ENCODE results near the gene RPL13. TPM values are rescaled to one million over a fixed set of nuclear protein-coding genes. Genes with fewer than 3 reads are reported as not detected.

RPL13 gene
- total and polyA plus RNA-seq, 12 donors, result 786 to 7,398 (median 999) TPM

DNA sequence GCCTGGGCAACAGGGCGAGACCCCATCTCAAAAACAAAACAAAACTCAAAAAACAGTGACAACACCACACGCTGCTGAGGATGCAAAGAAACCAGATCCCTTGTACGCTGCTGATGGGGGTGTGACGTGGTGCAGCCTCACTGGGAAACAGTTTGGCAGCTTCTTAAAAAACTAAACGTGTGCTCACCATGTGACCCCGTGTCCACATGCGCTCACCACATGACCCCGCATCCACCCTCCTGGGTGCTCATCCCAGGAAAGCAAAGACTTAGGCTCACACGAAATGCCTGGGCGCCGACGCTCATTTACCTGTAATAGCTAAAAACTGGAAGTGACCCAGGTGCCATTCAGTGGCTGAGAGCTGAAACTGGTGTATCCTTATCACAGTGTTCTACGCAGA, 19.9 kb upstream of the RPL13 start:
- H3K4me1 ChIP-seq, result peaks cover 0 to 15% (median under 1%) of the 10 kb centered on the region in 9 donors
- H3K36me3 ChIP-seq, result peaks cover 0 to 78% (median 15%) of the 10 kb centered on the region in 9 donors
- no peak for DNase-seq
- intact Hi-C loops (cut with DNase I), result no loop called here
- ATAC-seq, result peak in 7 of 8 donors; percentile 53 to 78 (median 72)
- TF ChIP-seq, protein P1, sequence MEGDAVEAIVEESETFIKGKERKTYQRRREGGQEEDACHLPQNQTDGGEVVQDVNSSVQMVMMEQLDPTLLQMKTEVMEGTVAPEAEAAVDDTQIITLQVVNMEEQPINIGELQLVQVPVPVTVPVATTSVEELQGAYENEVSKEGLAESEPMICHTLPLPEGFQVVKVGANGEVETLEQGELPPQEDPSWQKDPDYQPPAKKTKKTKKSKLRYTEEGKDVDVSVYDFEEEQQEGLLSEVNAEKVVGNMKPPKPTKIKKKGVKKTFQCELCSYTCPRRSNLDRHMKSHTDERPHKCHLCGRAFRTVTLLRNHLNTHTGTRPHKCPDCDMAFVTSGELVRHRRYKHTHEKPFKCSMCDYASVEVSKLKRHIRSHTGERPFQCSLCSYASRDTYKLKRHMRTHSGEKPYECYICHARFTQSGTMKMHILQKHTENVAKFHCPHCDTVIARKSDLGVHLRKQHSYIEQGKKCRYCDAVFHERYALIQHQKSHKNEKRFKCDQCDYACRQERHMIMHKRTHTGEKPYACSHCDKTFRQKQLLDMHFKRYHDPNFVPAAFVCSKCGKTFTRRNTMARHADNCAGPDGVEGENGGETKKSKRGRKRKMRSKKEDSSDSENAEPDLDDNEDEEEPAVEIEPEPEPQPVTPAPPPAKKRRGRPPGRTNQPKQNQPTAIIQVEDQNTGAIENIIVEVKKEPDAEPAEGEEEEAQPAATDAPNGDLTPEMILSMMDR (IDR thresholded peaks at IDR 0.05), result no peak
- no peaks in the 10 kb centered on the region for H3K9me3 ChIP-seq
- H3K4me3 ChIP-seq, result no peak overlapping the region
- WGBS, 2 donors, result 61 to 65% methylated on average over 13 of the region's 13 CpGs
- no peaks in the 10 kb centered on the region for H3K27me3 ChIP-seq
- peak overlapping the region in 6 of 10 donors; percentile 25 to 74 (median 42) for H3K27ac ChIP-seq

DNA sequence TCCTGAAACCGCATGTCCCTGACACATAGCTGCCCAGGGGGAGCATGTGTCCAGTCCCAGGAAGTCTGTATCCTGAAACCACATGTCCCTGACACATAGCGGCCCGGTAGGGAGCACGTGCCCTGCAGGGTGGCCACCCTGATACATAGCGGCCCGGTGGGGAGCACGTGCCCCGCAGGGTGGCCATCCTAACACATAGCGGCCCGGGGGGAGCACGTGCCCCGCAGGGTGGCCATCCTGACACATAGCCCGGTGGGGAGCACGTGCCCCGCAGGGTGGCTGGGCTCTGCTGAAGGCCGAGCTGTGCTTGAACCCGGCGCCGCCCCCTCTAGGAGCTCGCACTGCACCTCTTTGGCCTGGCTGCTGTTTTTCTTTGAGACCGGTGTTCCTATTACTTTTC, 18.7 kb upstream of the RPL13 start:
- intact Hi-C loops (cut with DNase I), result no loop called here
- DNase-seq (no peak), ATAC-seq (peak in 4 of 8 donors; percentile 3 to 39 (median 22))
- Histone ChIP-seq H3K27me3 (no peaks in the 10 kb centered on the region), H3K36me3 (peaks cover 0 to 86% (median 16%) of the 10 kb centered on the region in 9 donors), H3K27ac (peak overlapping the region in 4 of 10 donors; percentile 50 to 83 (median 63)), H3K4me3 (no peak overlapping the region), H3K9me3 (no peaks in the 10 kb centered on the region), H3K4me1 (peaks cover 0 to 15% (median 0%) of the 10 kb centered on the region in 9 donors)
- TF ChIP-seq, protein P1 (IDR thresholded peaks at IDR 0.05), result no peak
- 90 to 93% methylated on average over 20 to 21 of the region's 21 CpGs for WGBS, 2 donors

DNA sequence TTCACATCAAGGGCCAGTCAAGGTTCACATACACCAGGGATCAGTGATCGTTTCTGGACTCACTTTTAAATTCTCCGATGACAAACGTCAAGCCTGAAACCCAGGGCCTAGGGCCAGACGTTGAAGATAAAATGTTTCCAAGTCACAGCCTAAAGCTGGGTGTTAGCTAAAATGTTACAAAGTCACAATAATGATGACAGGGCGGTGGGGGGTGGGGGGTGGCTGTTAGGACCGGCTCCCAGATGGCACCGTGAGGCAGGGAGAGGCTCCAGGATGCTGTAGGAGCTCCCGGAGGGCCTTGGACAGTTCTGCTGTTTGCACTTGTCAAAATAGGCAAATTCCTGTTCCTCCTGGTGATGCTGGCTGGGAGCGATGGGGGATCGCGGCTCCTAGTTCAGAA, 16.4 kb upstream of the RPL13 start:
- WGBS, 2 donors, result 90 to 92% methylated on average over 11 of the region's 11 CpGs
- H3K4me1 ChIP-seq, result peaks cover 0 to 15% (median 0%) of the 10 kb centered on the region in 9 donors
- intact Hi-C loops (cut with DNase I), result no loop called here
- no peak overlapping the region for H3K27ac ChIP-seq
- TF ChIP-seq, protein P1 (IDR thresholded peaks at IDR 0.05), result no peak
- no peaks in the 10 kb centered on the region for H3K27me3 ChIP-seq
- ATAC-seq (no peak), DNase-seq (no peak)
- H3K4me3 ChIP-seq, result no peak overlapping the region
- peaks cover 0 to 86% (median 19%) of the 10 kb centered on the region in 9 donors for H3K36me3 ChIP-seq
- no peaks in the 10 kb centered on the region for H3K9me3 ChIP-seq

DNA sequence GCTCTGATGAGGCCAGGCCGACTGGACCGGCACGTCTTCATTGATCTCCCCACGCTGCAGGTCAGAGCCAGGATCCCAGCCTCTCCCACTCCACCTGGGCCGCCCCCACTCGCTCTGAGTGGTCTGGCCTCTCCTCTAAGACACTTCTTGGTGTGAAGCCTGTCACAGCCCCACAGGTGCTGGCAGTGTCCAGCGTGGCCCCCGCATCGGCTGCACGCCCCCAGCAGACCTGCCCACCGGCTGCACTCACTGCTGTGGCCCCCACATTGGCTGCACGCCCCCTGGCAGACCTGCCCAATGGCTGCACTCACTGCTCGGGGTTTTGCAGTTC, 15.8 kb upstream of the RPL13 start:
- no peaks in the 10 kb centered on the region for H3K27me3 ChIP-seq
- TF ChIP-seq, protein P1 (IDR thresholded peaks at IDR 0.05), result no peak
- intact Hi-C loops (cut with DNase I), result no loop called here
- H3K27ac ChIP-seq, result no peak overlapping the region
- no peaks in the 10 kb centered on the region for H3K9me3 ChIP-seq
- peaks cover 0 to 15% (median 0%) of the 10 kb centered on the region in 9 donors for H3K4me1 ChIP-seq
- ATAC-seq, result no peak
- no peak for DNase-seq
- WGBS, 2 donors, result 93 to 95% methylated on average over 13 of the region's 13 CpGs
- no peak overlapping the region for H3K4me3 ChIP-seq
- H3K36me3 ChIP-seq, result peaks cover 0 to 86% (median 25%) of the 10 kb centered on the region in 9 donors

All from heart right ventricle (tissue), 16 donors.